ENCODE measurements around the gene EPO. TPM values are rescaled to one million over a fixed set of nuclear protein-coding genes. Genes with fewer than 3 reads are reported as not detected.

EPO gene
- total and polyA plus RNA-seq, 9 donors = 0.07 to 0.40 (median 0.18) TPM; not detected in 4

DNA sequence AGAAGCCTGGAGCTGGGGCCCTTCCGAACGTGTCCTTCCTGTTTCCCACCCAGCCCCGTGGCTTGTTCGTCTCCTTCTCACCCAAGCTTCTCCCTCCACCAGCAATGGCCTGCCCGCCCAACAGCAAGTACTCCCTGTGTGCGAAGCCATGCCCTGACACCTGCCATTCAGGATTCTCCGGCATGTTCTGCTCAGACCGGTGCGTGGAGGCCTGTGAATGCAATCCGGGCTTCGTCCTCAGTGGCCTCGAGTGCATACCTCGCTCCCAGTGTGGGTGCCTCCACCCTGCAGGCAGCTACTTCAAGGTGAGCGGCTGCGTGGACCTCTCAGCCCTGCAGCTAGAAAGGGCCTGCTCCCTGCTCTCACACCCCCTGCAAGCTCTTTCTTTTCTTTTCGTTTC, 45.0 kb downstream of the EPO start:
- no peak for DNase-seq
- Histone ChIP-seq H3K36me3 (ENCODE audit: control insufficient read depth, insufficient read depth, low read length) (no peaks in the 10 kb centered on the region), H3K9me3 (replicated peaks; ENCODE audit: control insufficient read depth, low read depth, low read length) (no peaks in the 10 kb centered on the region), H3K27ac (ENCODE audit: low read length) (no peak overlapping the region), H3K4me3 (ENCODE audit: low read length) (no peak overlapping the region), H3K4me1 (ENCODE audit: control insufficient read depth, insufficient read depth, low read length) (peaks cover 2% of the 10 kb centered on the region), H3K27me3 (ENCODE audit: control insufficient read depth, insufficient read depth, low read length) (peaks cover 5% of the 10 kb centered on the region)
- WGBS (ENCODE audit: insufficient coverage) = 58% methylated on average over 12 of the region's 16 CpGs

DNA sequence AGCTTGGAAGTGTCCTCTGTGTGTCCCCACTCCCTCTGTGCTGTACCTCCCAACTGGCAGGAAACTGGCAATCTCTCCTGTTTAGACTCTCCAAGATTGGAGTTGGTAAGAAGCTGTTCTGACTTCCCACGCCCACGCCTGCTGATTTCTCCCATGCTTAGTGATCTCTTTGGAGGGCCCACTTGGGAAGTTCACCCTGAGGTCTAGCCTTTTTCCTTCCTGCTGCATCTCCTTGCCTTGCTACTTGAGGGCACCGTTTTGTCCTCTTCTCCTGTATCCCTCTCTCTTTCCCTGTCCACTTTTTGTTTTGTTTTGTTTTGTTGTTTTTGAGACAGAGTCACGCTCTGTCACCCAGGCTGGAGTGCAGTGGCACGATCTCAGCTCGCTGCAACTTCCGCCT, 48.5 kb downstream of the EPO start:
- Histone ChIP-seq H3K27ac (ENCODE audit: low read length) (no peak overlapping the region), H3K27me3 (ENCODE audit: control insufficient read depth, insufficient read depth, low read length) (peaks cover 8% of the 10 kb centered on the region), H3K4me1 (ENCODE audit: control insufficient read depth, insufficient read depth, low read length) (no peaks in the 10 kb centered on the region), H3K4me3 (ENCODE audit: low read length) (no peak overlapping the region), H3K36me3 (ENCODE audit: control insufficient read depth, insufficient read depth, low read length) (no peaks in the 10 kb centered on the region), H3K9me3 (replicated peaks; ENCODE audit: control insufficient read depth, low read depth, low read length) (no peaks in the 10 kb centered on the region)
- DNase-seq = no peak
- 70% methylated on average over 6 of the region's 7 CpGs for WGBS (ENCODE audit: insufficient coverage)

Other genes starting within 250 kb of the EPO start
- gene TSC22D4, start 241.3 kb upstream of the EPO start, total RNA-seq = 28.9 TPM
- 10 to 100 TPM; 36.7 to 59.3 (median 47.9) TPM for gene TSC22D4, start 241.3 kb upstream of the EPO start, polyA plus RNA-seq (ENCODE audit: insufficient read depth in 1 of 8, insufficient read length in 8 of 8, low replicate concordance in 1 of 8)
- gene NYAP1, start 236.5 kb upstream of the EPO start, total RNA-seq = 1.6 TPM
- 1 to 10 TPM; 1.5 to 2.9 (median 2.5) TPM for gene NYAP1, start 236.5 kb upstream of the EPO start, polyA plus RNA-seq (ENCODE audit: insufficient read depth in 1 of 8, insufficient read length in 8 of 8, low replicate concordance in 1 of 8)
- 6.1 TPM for gene AGFG2, start 181.3 kb upstream of the EPO start, total RNA-seq
- 10 to 100 TPM in 6 of 8 donors, 1 to 10 TPM in 2; 8.9 to 13.7 (median 12.2) TPM for gene AGFG2, start 181.3 kb upstream of the EPO start, polyA plus RNA-seq (ENCODE audit: insufficient read depth in 1 of 8, insufficient read length in 8 of 8, low replicate concordance in 1 of 8)
- gene SAP25, start 146.6 kb upstream of the EPO start, total RNA-seq = 0.98 TPM
- 1 to 10 TPM; 1.5 to 8.3 (median 3.8) TPM for gene SAP25, start 146.6 kb upstream of the EPO start, polyA plus RNA-seq (ENCODE audit: insufficient read depth in 1 of 8, insufficient read length in 8 of 8, low replicate concordance in 1 of 8)
- 8.9 TPM for gene LRCH4, start 134.3 kb upstream of the EPO start, total RNA-seq
- 10 to 100 TPM; 19.9 to 35.5 (median 27.9) TPM for gene LRCH4, start 134.3 kb upstream of the EPO start, polyA plus RNA-seq (ENCODE audit: insufficient read depth in 1 of 8, insufficient read length in 8 of 8, low replicate concordance in 1 of 8)
- 0.80 TPM for gene FBXO24, start 134.1 kb upstream of the EPO start, total RNA-seq
- 1 to 10 TPM; 1.1 to 2.2 (median 1.5) TPM for gene FBXO24, start 134.1 kb upstream of the EPO start, polyA plus RNA-seq (ENCODE audit: insufficient read depth in 1 of 8, insufficient read length in 8 of 8, low replicate concordance in 1 of 8)
- gene PCOLCE, start 118.1 kb upstream of the EPO start, total RNA-seq = 194 TPM
- gene PCOLCE, start 118.1 kb upstream of the EPO start, polyA plus RNA-seq (ENCODE audit: insufficient read depth in 1 of 8, insufficient read length in 8 of 8, low replicate concordance in 1 of 8) = 100 to 1,000 TPM; 201 to 336 (median 279) TPM
- 7.1 TPM for gene MOSPD3, start 107.9 kb upstream of the EPO start, total RNA-seq
- gene MOSPD3, start 107.9 kb upstream of the EPO start, polyA plus RNA-seq (ENCODE audit: insufficient read depth in 1 of 8, insufficient read length in 8 of 8, low replicate concordance in 1 of 8) = 10 to 100 TPM; 16.0 to 23.5 (median 17.8) TPM
- 0.22 TPM for gene TFR2, start 78.9 kb upstream of the EPO start, total RNA-seq
- gene TFR2, start 78.9 kb upstream of the EPO start, polyA plus RNA-seq (ENCODE audit: insufficient read depth in 1 of 8, insufficient read length in 8 of 8, low replicate concordance in 1 of 8) = 1 to 10 TPM in 3 of 8 donors, under 1 TPM in 5; 0.64 to 2.2 (median 0.86) TPM
- gene ACTL6B, start 64.0 kb upstream of the EPO start, total RNA-seq = not detected
- gene ACTL6B, start 64.0 kb upstream of the EPO start, polyA plus RNA-seq (ENCODE audit: insufficient read depth in 1 of 8, insufficient read length in 8 of 8, low replicate concordance in 1 of 8) = under 1 TPM in 2 of 8 donors, not detected in 6; 0.19 to 0.40 TPM
- 49.5 TPM for gene GNB2, start 46.7 kb upstream of the EPO start, total RNA-seq
- 100 to 1,000 TPM; 146 to 202 (median 154) TPM for gene GNB2, start 46.7 kb upstream of the EPO start, polyA plus RNA-seq (ENCODE audit: insufficient read depth in 1 of 8, insufficient read length in 8 of 8, low replicate concordance in 1 of 8)
- 16.7 TPM for gene GIGYF1, start 26.2 kb upstream of the EPO start, total RNA-seq
- 10 to 100 TPM; 22.4 to 37.5 (median 29.9) TPM for gene GIGYF1, start 26.2 kb upstream of the EPO start, polyA plus RNA-seq (ENCODE audit: insufficient read depth in 1 of 8, insufficient read length in 8 of 8, low replicate concordance in 1 of 8)
- 31.6 TPM for gene POP7, start 14.3 kb upstream of the EPO start, total RNA-seq
- 10 to 100 TPM; 23.5 to 28.1 (median 25.1) TPM for gene POP7, start 14.3 kb upstream of the EPO start, polyA plus RNA-seq (ENCODE audit: insufficient read depth in 1 of 8, insufficient read length in 8 of 8, low replicate concordance in 1 of 8)
- not detected for gene ZAN, start 13.1 kb downstream of the EPO start, total RNA-seq
- gene ZAN, start 13.1 kb downstream of the EPO start, polyA plus RNA-seq (ENCODE audit: insufficient read depth in 1 of 8, insufficient read length in 8 of 8, low replicate concordance in 1 of 8) = under 1 TPM in 1 of 8 donors, not detected in 7; 0.05 TPM
- gene EPHB4, start 107.1 kb downstream of the EPO start, total RNA-seq = 44.6 TPM
- 10 to 100 TPM; 39.0 to 74.9 (median 55.9) TPM for gene EPHB4, start 107.1 kb downstream of the EPO start, polyA plus RNA-seq (ENCODE audit: insufficient read depth in 1 of 8, insufficient read length in 8 of 8, low replicate concordance in 1 of 8)
- gene SLC12A9, start 132.2 kb downstream of the EPO start, total RNA-seq = 9.7 TPM
- gene SLC12A9, start 132.2 kb downstream of the EPO start, polyA plus RNA-seq (ENCODE audit: insufficient read depth in 1 of 8, insufficient read length in 8 of 8, low replicate concordance in 1 of 8) = 10 to 100 TPM; 14.2 to 25.4 (median 18.4) TPM
- gene TRIP6, start 146.9 kb downstream of the EPO start, total RNA-seq = 31.7 TPM
- 10 to 100 TPM; 40.8 to 57.6 (median 47.0) TPM for gene TRIP6, start 146.9 kb downstream of the EPO start, polyA plus RNA-seq (ENCODE audit: insufficient read depth in 1 of 8, insufficient read length in 8 of 8, low replicate concordance in 1 of 8)
- 49.8 TPM for gene SRRT, start 154.6 kb downstream of the EPO start, total RNA-seq
- 100 to 1,000 TPM in 5 of 8 donors, 10 to 100 TPM in 3; 93.9 to 131 (median 105) TPM for gene SRRT, start 154.6 kb downstream of the EPO start, polyA plus RNA-seq (ENCODE audit: insufficient read depth in 1 of 8, insufficient read length in 8 of 8, low replicate concordance in 1 of 8)
- 3.1 TPM for gene UFSP1, start 169.2 kb downstream of the EPO start, total RNA-seq
- 1 to 10 TPM; 2.3 to 3.8 (median 2.6) TPM for gene UFSP1, start 169.2 kb downstream of the EPO start, polyA plus RNA-seq (ENCODE audit: insufficient read depth in 1 of 8, insufficient read length in 8 of 8, low replicate concordance in 1 of 8)
- gene ACHE, start 175.4 kb downstream of the EPO start, total RNA-seq = 21.5 TPM
- 10 to 100 TPM; 41.7 to 62.9 (median 47.7) TPM for gene ACHE, start 175.4 kb downstream of the EPO start, polyA plus RNA-seq (ENCODE audit: insufficient read depth in 1 of 8, insufficient read length in 8 of 8, low replicate concordance in 1 of 8)
- gene MUC3A, start 229.1 kb downstream of the EPO start, total RNA-seq = 0.04 TPM
- 1 to 10 TPM in 2 of 8 donors, under 1 TPM in 6; 0.10 to 6.4 (median 0.29) TPM for gene MUC3A, start 229.1 kb downstream of the EPO start, polyA plus RNA-seq (ENCODE audit: insufficient read depth in 1 of 8, insufficient read length in 8 of 8, low replicate concordance in 1 of 8)
- 0.31 TPM for gene MUC12, start 249.1 kb downstream of the EPO start, total RNA-seq
- 1 to 10 TPM in 1 of 8 donors, under 1 TPM in 7; 0.37 to 1.4 (median 0.83) TPM for gene MUC12, start 249.1 kb downstream of the EPO start, polyA plus RNA-seq (ENCODE audit: insufficient read depth in 1 of 8, insufficient read length in 8 of 8, low replicate concordance in 1 of 8)

All from muscle of leg (tissue), 11 donors.